GM12878 (cell line): ENCODE data around the gene RTEL1.

Source experiments
- CHD2 ChIP-seq: IDR thresholded peaks from 2 replicates; pipeline ENCODE4 v1.6.1; 2011; ENCODE audit warnings: low read depth, low read length, improper control_type of control experiment, borderline replicate concordance
- CTCF ChIP-seq, 3 experiments: IDR thresholded peaks in 2 of 3; conservative IDR thresholded peaks in 1 of 3; 2 replicates each; pipeline ENCODE4 v1.5.1; 2011; ENCODE audit warnings: low read depth in 3 of 3, low read length in 3 of 3, mild to moderate bottlenecking in 3 of 3, control low read depth in 2 of 3, moderate library complexity in 2 of 3, inconsistent platforms in 1 of 3, mixed read lengths in 1 of 3; ENCODE audit not compliant: control insufficient read depth in 2 of 3, insufficient read depth in 1 of 3; ENCODE audit errors: extremely low read depth in 1 of 3
- ELK1 ChIP-seq: IDR thresholded peaks from 2 replicates; pipeline ENCODE4 v1.6.1; 2012; ENCODE audit warnings: low read depth, low read length, improper control_type of control experiment
- ESRRA ChIP-seq: IDR thresholded peaks from 2 replicates; pipeline ENCODE4 v1.6.1; 2012; ENCODE audit warnings: mild to moderate bottlenecking, low read length, improper control_type of control experiment
- HCFC1 ChIP-seq: fragments of 150-350 bp; IDR thresholded peaks from 2 replicates; pipeline ENCODE4 v1.6.1; 2014; ENCODE audit warnings: low read length
- MAX ChIP-seq: IDR thresholded peaks from 2 replicates; pipeline ENCODE4 v1.6.1; 2012; ENCODE audit warnings: low read depth, low read length, improper control_type of control experiment
- NR2C1 ChIP-seq: fragments of 450-650 bp; IDR thresholded peaks from 2 replicates; pipeline ENCODE4 v1.6.1; 2017; ENCODE audit warnings: antibody characterized with exemption, mild to moderate bottlenecking, moderate library complexity
- PBX3 ChIP-seq: IDR thresholded peaks from 2 replicates; pipeline ENCODE4 v1.6.1; 2011; ENCODE audit warnings: mild to moderate bottlenecking, low read depth, low read length, moderate library complexity; ENCODE audit not compliant: insufficient replicate concordance
- POLR2AphosphoS5 ChIP-seq: IDR thresholded peaks from 2 replicates; pipeline ENCODE4 v1.6.1; 2011; ENCODE audit warnings: mild to moderate bottlenecking, low read length, inconsistent platforms
- SMC3 ChIP-seq: IDR thresholded peaks from 2 replicates; pipeline ENCODE4 v1.6.1; 2011; ENCODE audit warnings: low read length, improper control_type of control experiment, borderline replicate concordance
- SUZ12 ChIP-seq: fragments of 200-600 bp; sonication (generic); IDR thresholded peaks from one replicate; pipeline ENCODE4 v1.6.1; 2018; ENCODE audit warnings: antibody characterized with exemption, mild to moderate bottlenecking; ENCODE audit not compliant: unreplicated experiment
- TARDBP ChIP-seq: IDR thresholded peaks from 2 replicates; pipeline ENCODE4 v1.6.1; 2016; ENCODE audit warnings: borderline replicate concordance
- USF2 ChIP-seq: IDR thresholded peaks from 2 replicates; pipeline ENCODE4 v1.6.1; 2011; ENCODE audit warnings: low read depth, low read length, improper control_type of control experiment, borderline replicate concordance
- ZNF207 ChIP-seq: fragments of 450-650 bp; IDR thresholded peaks from 2 replicates; pipeline ENCODE4 v1.6.1; 2014; ENCODE audit warnings: antibody characterized with exemption, mild to moderate bottlenecking, borderline replicate concordance

GRCh38 chr20:63700199-63701050 is 42.3 kb downstream of the RTEL1 start:
- TF ChIP-seq MAX = no peak
- no peak for TF ChIP-seq HCFC1
- no peak for TF ChIP-seq CTCF (IDR thresholded peaks at IDR 0.05 in 2 of 3, conservative IDR thresholded peaks at IDR 0.05 in 1 of 3; ENCODE audit: control insufficient read depth in 2 of 3, extremely low read depth in 1 of 3, insufficient read depth in 1 of 3, low read depth in 3 of 3, low read length in 3 of 3)
- TF ChIP-seq SUZ12 = no peak
- TF ChIP-seq TARDBP = no peak
- no peak for TF ChIP-seq ELK1
- TF ChIP-seq CHD2 = no peak
- TF ChIP-seq NR2C1 = no peak
- TF ChIP-seq USF2 = no peak
- no peak for TF ChIP-seq PBX3
- TF ChIP-seq ESRRA = no peak
- TF ChIP-seq SMC3 = no peak
- TF ChIP-seq POLR2AphosphoS5 = no peak
- no peak for TF ChIP-seq ZNF207
